Measurements from ENCODE around the gene TMEM107. TPM values are rescaled to one million over a fixed set of nuclear protein-coding genes. Genes with fewer than 3 reads are reported as not detected.

TMEM107 gene
- total and polyA plus RNA-seq, 10 of the 15 experiments (the other 5 are each of a cell fraction or from before 2014, with no cell fraction given): 7.9 to 38.7 (median 22.9) TPM

GRCh38 chr17:8192070-8192815 lies 16.1 kb upstream of the TMEM107 start (continued):
- TF ChIP-seq TCF7 (IDR thresholded peaks at IDR 0.05; ENCODE audit: borderline replicate concordance) (no peak), ZNF384 (IDR thresholded peaks at IDR 0.05; ENCODE audit: borderline replicate concordance, low read depth, low read length) (no peak), CHD2 (IDR thresholded peaks at IDR 0.05; ENCODE audit: borderline replicate concordance, low read depth, low read length) (0 out of 2 replicates have a peak, but pooled peaks have one; percentile 13), RAD51 (IDR thresholded peaks at IDR 0.05) (peak; percentile 99), TAF1 (IDR thresholded peaks at IDR 0.05; ENCODE audit: borderline replicate concordance, low read depth, low read length) (peak; percentile 61; the same call in 1 of the 2 replicates), RAD21 (IDR thresholded peaks at IDR 0.05; ENCODE audit: insufficient read depth, low read depth, low read length) (no peak), CEBPZ (IDR thresholded peaks at IDR 0.05; ENCODE audit: low read depth, low read length) (no peak), SUZ12 (IDR thresholded peaks at IDR 0.05; ENCODE audit: unreplicated experiment) (no peak), STAT3 (IDR thresholded peaks at IDR 0.05; ENCODE audit: low read depth, low read length) (no peak), SMC3 (IDR thresholded peaks at IDR 0.05; ENCODE audit: borderline replicate concordance, low read length) (no peak), FOXM1 (IDR thresholded peaks at IDR 0.05; ENCODE audit: low read depth, low read length) (no peak), NR2F1 (conservative IDR thresholded peaks at IDR 0.05) (no peak), MLLT1 (IDR thresholded peaks at IDR 0.05) (peak; percentile 75), HDAC2 (IDR thresholded peaks at IDR 0.05) (no peak), E2F8 (IDR thresholded peaks at IDR 0.05; ENCODE audit: low read depth, partially characterized antibody) (no peak), NFIC (IDR thresholded peaks at IDR 0.05; ENCODE audit: low read depth, low read length) (no peak), BACH1 (IDR thresholded peaks at IDR 0.05; ENCODE audit: borderline replicate concordance) (no peak), PAX5 (IDR thresholded peaks at IDR 0.05; ENCODE audit: borderline replicate concordance, low read depth, low read length) (no peak), IKZF1 (conservative IDR thresholded peaks at IDR 0.05) (no peak), RBBP5 (conservative IDR thresholded peaks at IDR 0.05) (no peak), SIN3A (IDR thresholded peaks at IDR 0.05; ENCODE audit: low read depth, low read length) (no peak)
- TF ChIP-seq, protein P1, sequence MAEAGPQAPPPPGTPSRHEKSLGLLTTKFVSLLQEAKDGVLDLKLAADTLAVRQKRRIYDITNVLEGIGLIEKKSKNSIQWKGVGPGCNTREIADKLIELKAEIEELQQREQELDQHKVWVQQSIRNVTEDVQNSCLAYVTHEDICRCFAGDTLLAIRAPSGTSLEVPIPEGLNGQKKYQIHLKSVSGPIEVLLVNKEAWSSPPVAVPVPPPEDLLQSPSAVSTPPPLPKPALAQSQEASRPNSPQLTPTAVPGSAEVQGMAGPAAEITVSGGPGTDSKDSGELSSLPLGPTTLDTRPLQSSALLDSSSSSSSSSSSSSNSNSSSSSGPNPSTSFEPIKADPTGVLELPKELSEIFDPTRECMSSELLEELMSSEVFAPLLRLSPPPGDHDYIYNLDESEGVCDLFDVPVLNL (IDR thresholded peaks at IDR 0.05; ENCODE audit: low read depth, low read length): no peak
